H1 (cell line): ENCODE data around the gene CASQ2. TPM values are rescaled to one million over a fixed set of nuclear protein-coding genes. Genes with fewer than 3 reads are reported as not detected.

ENCODE experiments used
- CREB1 ChIP-seq: IDR thresholded peaks from 2 replicates; pipeline ENCODE4 v1.6.1; 2012; ENCODE audit warnings: inconsistent platforms
- CTBP2 ChIP-seq: IDR thresholded peaks from 2 replicates; pipeline ENCODE4 v1.7.0; 2011; ENCODE audit warnings: borderline replicate concordance, mild to moderate bottlenecking, moderate library complexity, mixed read lengths, low read length; ENCODE audit not compliant: insufficient read depth, insufficient read length
- EP300 ChIP-seq, 2 experiments: IDR thresholded peaks; 1 replicate in 1 of 2; 2 replicates in 1 of 2; pipeline ENCODE4 v1.6.1; 2011 to 2012; ENCODE audit warnings: low read depth in 2 of 2, low read length in 2 of 2, mild to moderate bottlenecking in 2 of 2, borderline replicate concordance in 1 of 2, inconsistent platforms in 1 of 2, moderate library complexity in 1 of 2
- EZH2 ChIP-seq: fragments of 200-600 bp; sonication (generic); IDR thresholded peaks from 2 replicates; pipeline ENCODE4 v1.7.1; 2012; ENCODE audit warnings: low read depth, mild to moderate bottlenecking, moderate library complexity, low read length, inconsistent platforms; ENCODE audit not compliant: severe bottlenecking
- KDM5A ChIP-seq: fragments of 200-600 bp; IDR thresholded peaks from 2 replicates; pipeline ENCODE4 v1.7.1; 2012; ENCODE audit warnings: mild to moderate bottlenecking, low read length, inconsistent platforms, mixed read lengths
- MAFK ChIP-seq: IDR thresholded peaks from 2 replicates; pipeline ENCODE4 v1.6.1; 2012; ENCODE audit warnings: low read depth, mild to moderate bottlenecking, improper control_type of control experiment, low read length
- NRF1 ChIP-seq: IDR thresholded peaks from 2 replicates; pipeline ENCODE4 v1.6.1; 2011; ENCODE audit warnings: mild to moderate bottlenecking, low read depth, low read length, improper control_type of control experiment
- SP4 ChIP-seq: IDR thresholded peaks from 2 replicates; pipeline ENCODE4 v1.6.1; 2012; ENCODE audit warnings: low read length, inconsistent platforms
- ZNF274 ChIP-seq: IDR thresholded peaks from 2 replicates; pipeline ENCODE4 v1.7.0; 2012; ENCODE audit warnings: low read length, borderline replicate concordance; ENCODE audit errors: extremely low read depth
- polyA plus RNA-seq, 7 experiments: library from polyadenylated mRNA; depleted of rRNA in 3 of 7; stranded (reverse) in 5 of 7; unstranded in 2 of 7; fragments of >200 nt in 5 of 7; fragments of 200-250 nt in 2 of 7; gene quantifications; 1 replicate in 5 of 7; 2 replicates in 1 of 7; 4 replicates in 1 of 7; pipeline versions ENCODE4 v1.2.1 to v1.2.3, GENCODE V29; 2011 to 2013; ENCODE audit warnings: missing spikeins in 2 of 7, mixed read lengths in 2 of 7
- total RNA-seq: library from RNA; stranded (reverse); fragmentation: NEBNext Ultra II Directional; extraction: Animal tissue kit (Norgen Biotek cat#: 25700); gene quantifications from 2 replicates; pipeline ENCODE4 v1.2.1, GENCODE V29; 2021
- TF ChIP-seq, protein P1 (sequence below): fragments of 300-600 bp; sonication (generic); IDR thresholded peaks from 2 replicates; pipeline ENCODE4 v1.7.1; 2012; ENCODE audit warnings: low read length, moderate library complexity, mild to moderate bottlenecking, inconsistent platforms; ENCODE audit not compliant: insufficient replicate concordance

The CASQ2 gene
- total and polyA plus RNA-seq, 2 of the 8 experiments (the other 6 are each of a cell fraction or from before 2014, with no cell fraction given) = not detected

DNA sequence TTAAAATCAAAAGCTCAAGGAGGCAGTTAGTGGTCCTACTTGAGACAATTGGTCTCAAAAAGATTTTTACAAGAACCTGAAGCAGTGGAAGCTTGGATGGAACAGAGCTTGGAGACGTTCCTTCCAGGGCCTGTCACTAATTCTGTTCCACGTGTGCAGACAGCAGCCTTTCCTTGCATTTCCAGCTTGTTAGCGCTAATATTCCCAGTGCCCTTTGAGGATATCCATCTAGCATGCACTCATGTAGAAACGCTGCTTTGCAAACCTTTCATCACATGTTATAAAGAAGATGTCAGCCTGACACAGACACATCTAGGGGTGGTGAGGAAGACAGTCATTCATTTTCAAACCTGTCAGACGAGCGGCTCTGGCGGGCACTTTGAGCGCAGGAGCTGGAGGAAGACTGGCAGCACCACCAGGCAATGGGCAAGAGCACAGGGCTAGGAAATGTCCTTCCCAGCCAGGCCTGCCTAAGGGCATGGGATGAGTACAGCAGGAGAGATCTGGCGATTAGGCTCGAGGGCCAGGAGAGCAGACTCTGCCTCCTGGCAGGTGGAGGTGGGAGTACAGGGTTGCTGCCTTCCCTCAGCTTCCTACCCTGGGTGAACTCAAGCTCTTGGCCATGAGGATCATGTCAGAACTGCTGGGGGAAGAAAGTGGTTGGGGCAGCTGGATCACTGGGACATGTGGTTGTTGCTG is 55.5 kb downstream of the CASQ2 start (continued):
- TF ChIP-seq, protein P1, sequence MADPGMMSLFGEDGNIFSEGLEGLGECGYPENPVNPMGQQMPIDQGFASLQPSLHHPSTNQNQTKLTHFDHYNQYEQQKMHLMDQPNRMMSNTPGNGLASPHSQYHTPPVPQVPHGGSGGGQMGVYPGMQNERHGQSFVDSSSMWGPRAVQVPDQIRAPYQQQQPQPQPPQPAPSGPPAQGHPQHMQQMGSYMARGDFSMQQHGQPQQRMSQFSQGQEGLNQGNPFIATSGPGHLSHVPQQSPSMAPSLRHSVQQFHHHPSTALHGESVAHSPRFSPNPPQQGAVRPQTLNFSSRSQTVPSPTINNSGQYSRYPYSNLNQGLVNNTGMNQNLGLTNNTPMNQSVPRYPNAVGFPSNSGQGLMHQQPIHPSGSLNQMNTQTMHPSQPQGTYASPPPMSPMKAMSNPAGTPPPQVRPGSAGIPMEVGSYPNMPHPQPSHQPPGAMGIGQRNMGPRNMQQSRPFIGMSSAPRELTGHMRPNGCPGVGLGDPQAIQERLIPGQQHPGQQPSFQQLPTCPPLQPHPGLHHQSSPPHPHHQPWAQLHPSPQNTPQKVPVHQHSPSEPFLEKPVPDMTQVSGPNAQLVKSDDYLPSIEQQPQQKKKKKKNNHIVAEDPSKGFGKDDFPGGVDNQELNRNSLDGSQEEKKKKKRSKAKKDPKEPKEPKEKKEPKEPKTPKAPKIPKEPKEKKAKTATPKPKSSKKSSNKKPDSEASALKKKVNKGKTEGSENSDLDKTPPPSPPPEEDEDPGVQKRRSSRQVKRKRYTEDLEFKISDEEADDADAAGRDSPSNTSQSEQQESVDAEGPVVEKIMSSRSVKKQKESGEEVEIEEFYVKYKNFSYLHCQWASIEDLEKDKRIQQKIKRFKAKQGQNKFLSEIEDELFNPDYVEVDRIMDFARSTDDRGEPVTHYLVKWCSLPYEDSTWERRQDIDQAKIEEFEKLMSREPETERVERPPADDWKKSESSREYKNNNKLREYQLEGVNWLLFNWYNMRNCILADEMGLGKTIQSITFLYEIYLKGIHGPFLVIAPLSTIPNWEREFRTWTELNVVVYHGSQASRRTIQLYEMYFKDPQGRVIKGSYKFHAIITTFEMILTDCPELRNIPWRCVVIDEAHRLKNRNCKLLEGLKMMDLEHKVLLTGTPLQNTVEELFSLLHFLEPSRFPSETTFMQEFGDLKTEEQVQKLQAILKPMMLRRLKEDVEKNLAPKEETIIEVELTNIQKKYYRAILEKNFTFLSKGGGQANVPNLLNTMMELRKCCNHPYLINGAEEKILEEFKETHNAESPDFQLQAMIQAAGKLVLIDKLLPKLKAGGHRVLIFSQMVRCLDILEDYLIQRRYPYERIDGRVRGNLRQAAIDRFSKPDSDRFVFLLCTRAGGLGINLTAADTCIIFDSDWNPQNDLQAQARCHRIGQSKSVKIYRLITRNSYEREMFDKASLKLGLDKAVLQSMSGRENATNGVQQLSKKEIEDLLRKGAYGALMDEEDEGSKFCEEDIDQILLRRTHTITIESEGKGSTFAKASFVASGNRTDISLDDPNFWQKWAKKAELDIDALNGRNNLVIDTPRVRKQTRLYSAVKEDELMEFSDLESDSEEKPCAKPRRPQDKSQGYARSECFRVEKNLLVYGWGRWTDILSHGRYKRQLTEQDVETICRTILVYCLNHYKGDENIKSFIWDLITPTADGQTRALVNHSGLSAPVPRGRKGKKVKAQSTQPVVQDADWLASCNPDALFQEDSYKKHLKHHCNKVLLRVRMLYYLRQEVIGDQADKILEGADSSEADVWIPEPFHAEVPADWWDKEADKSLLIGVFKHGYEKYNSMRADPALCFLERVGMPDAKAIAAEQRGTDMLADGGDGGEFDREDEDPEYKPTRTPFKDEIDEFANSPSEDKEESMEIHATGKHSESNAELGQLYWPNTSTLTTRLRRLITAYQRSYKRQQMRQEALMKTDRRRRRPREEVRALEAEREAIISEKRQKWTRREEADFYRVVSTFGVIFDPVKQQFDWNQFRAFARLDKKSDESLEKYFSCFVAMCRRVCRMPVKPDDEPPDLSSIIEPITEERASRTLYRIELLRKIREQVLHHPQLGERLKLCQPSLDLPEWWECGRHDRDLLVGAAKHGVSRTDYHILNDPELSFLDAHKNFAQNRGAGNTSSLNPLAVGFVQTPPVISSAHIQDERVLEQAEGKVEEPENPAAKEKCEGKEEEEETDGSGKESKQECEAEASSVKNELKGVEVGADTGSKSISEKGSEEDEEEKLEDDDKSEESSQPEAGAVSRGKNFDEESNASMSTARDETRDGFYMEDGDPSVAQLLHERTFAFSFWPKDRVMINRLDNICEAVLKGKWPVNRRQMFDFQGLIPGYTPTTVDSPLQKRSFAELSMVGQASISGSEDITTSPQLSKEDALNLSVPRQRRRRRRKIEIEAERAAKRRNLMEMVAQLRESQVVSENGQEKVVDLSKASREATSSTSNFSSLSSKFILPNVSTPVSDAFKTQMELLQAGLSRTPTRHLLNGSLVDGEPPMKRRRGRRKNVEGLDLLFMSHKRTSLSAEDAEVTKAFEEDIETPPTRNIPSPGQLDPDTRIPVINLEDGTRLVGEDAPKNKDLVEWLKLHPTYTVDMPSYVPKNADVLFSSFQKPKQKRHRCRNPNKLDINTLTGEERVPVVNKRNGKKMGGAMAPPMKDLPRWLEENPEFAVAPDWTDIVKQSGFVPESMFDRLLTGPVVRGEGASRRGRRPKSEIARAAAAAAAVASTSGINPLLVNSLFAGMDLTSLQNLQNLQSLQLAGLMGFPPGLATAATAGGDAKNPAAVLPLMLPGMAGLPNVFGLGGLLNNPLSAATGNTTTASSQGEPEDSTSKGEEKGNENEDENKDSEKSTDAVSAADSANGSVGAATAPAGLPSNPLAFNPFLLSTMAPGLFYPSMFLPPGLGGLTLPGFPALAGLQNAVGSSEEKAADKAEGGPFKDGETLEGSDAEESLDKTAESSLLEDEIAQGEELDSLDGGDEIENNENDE = no peak
- no peak for TF ChIP-seq KDM5A
- no peak for TF ChIP-seq CREB1
- TF ChIP-seq EZH2 = no peak
- TF ChIP-seq SP4 = no peak
- TF ChIP-seq EP300 (IDR thresholded peaks at IDR 0.05; ENCODE audit: borderline replicate concordance in 1 of 2, low read depth in 2 of 2, low read length in 2 of 2) = no peak
- TF ChIP-seq CTBP2 = no peak
- TF ChIP-seq MAFK = no peak
- TF ChIP-seq ZNF274 = no peak
- TF ChIP-seq NRF1 = no peak
